Heart left ventricle (tissue), 16 donors: ENCODE measurements around the gene RNU1-3. TPM values are rescaled to one million over a fixed set of nuclear protein-coding genes. Genes with fewer than 3 reads are reported as not detected.
"Not testable (repeated sequence)": the region's sequence is repeated elsewhere in the genome, so short reads cannot be mapped to it uniquely, and the experiment has no call there.

Experiments
- ATAC-seq, 4 donors: fragments of 200-7000 bp; cut with Tn5 transposase; one replicate each; pipeline ENCODE4 v1.9.1; 2020 to 2022; ENCODE audit warnings: moderate library complexity in 4 of 4, mild to moderate bottlenecking in 3 of 4, moderate number of reproducible peaks in 1 of 4
- DNase-seq, 5 donors: peaks; one replicate each; pipeline ENCODE4 v3.0.0-alpha.2; 2020
- H3K27ac ChIP-seq, 12 donors: fragments of 200-600 bp; sonication (generic) in 4 of 12; one replicate each; pipeline versions ENCODE4 v1.5.0 to v1.8.0; 2016 to 2022; ENCODE audit warnings: mild to moderate bottlenecking in 2 of 12
- H3K27me3 ChIP-seq, 9 donors: fragments of 200-600 bp; sonication (generic) in 2 of 9; one replicate each; pipeline versions ENCODE4 v1.5.1 to v1.8.0; 2016 to 2022; ENCODE audit warnings: mild to moderate bottlenecking in 3 of 9
- H3K36me3 ChIP-seq, 9 donors: fragments of 200-600 bp; sonication (generic) in 2 of 9; one replicate each; pipeline versions ENCODE4 v1.5.0 to v1.8.0; 2018 to 2022; ENCODE audit warnings: mild to moderate bottlenecking in 2 of 9
- H3K4me1 ChIP-seq, 12 donors: fragments of 200-600 bp; sonication (generic) in 4 of 12; one replicate each; pipeline versions ENCODE4 v1.5.0 to v1.8.0; 2016 to 2022; ENCODE audit warnings: mild to moderate bottlenecking in 3 of 12
- H3K4me3 ChIP-seq, 12 donors: fragments of 200-600 bp; sonication (generic) in 4 of 12; one replicate each; pipeline versions ENCODE4 v1.5.0 to v1.8.0; 2017 to 2022; ENCODE audit warnings: mild to moderate bottlenecking in 9 of 12, moderate library complexity in 4 of 12
- H3K9me3 ChIP-seq, 12 donors: fragments of 200-600 bp; sonication (generic) in 4 of 12; one replicate each; pipeline versions ENCODE4 v1.5.0 to v1.8.0; 2016 to 2022; ENCODE audit warnings: mild to moderate bottlenecking in 1 of 12
- CTCF ChIP-seq, 12 donors: fragments of 200-600 bp; sonication (generic) in 4 of 12; IDR thresholded peaks; one replicate each; pipeline versions ENCODE4 v1.5.0 to v1.8.0; 2018 to 2022; ENCODE audit warnings: antibody characterized with exemption in 12 of 12, mild to moderate bottlenecking in 5 of 12
- POLR2A ChIP-seq, 2 donors: fragments of 450-650 bp; IDR thresholded peaks; one replicate each; pipeline ENCODE4 v1.6.1; 2017; ENCODE audit warnings: antibody characterized with exemption in 2 of 2, mild to moderate bottlenecking in 2 of 2, moderate library complexity in 2 of 2
- WGBS, 4 donors: extraction: QIAGEN DNeasy Blood & Tissue Kit in 2 of 4; methylation state at CpG; one replicate each; pipeline versions ENCODE4 v1.1.5 to v1.1.7; 2013 to 2018; 5-methylcytosine and 5-hydroxymethylcytosine counted together
- intact Hi-C, 10 donors: fragments of 100-400 bp; cut with DNase I; formaldehyde crosslinking; loops; one replicate each; pipeline versions ENCODE4 v1.11.1 to v1.14.2; 2022
- polyA plus RNA-seq, 2 donors: library from polyadenylated mRNA; stranded (reverse); fragments of 200-250 nt; gene quantifications; one replicate each; pipeline ENCODE4 v1.2.3, GENCODE V29; 2013
- total RNA-seq, 9 donors: library from RNA; depleted of rRNA in 2 of 9; stranded (reverse); fragments of >200 nt in 2 of 9; fragmentation: NEBNext Ultra II Directional in 3 of 9; extraction: Animal tissue kit (Norgen Biotek cat#: 25700) in 3 of 9; gene quantifications; one replicate each; pipeline versions ENCODE4 v1.1.0 to v1.2.4, GENCODE V29; 2016 to 2023
- donor health status: ischemic (EF 13 %, LVEDD 7.1; RV severe dilation, severe dysfunction).
- donor health status: healthy with polysubstance abuse.
- donor health status: DM: no; HTN: yes; CAD: no.
- donor health status: DM: no; HTN: no; CAD: no.
- donor health status: ischemic (EF 25% LVEDD 6.9; RV normal size, moderate dysfunction).
- donor health status: ischemic (EF 25% LVEDD 5.7; RV mildly dilated, moderate dysfunction).
- donor health status: healthy.
- donor health status: DM: yes; HTN: yes; CAD: no.
- donor health status: ischemic (EF 35%, LVEDD 5.7; RV mildly dilated, moderate dysfunction).
- donor health status: nonischemic (EF 11% LVEDD 7.7; RV severe dilation, severe dysfunction).
- donor health status: DM: yes; HTN: yes; CAD: no.
- donor health status: PGD.
- donor health status: ischemic (EF 29% LVEDD 5.4; RV normal size, mild dysfunction).
- donor health status: nonischemic (EF 23%, LVEDD 6.1; RV moderate dilation, normal function).

The RNU1-3 gene
- total and polyA plus RNA-seq, 11 donors: 364 to 3,776 (median 2,470) TPM; not detected in 4

GRCh38 chr1:16677552-16678431 is 11.0 kb upstream of the RNU1-3 start:
- no peaks in the 10 kb centered on the region for H3K36me3 ChIP-seq
- 68 to 83% (median 69%) methylated on average over 34 of the region's 34 CpGs for WGBS, 4 donors
- ATAC-seq: no peak
- no peaks in the 10 kb centered on the region for H3K4me1 ChIP-seq
- H3K9me3 ChIP-seq: no peaks in the 10 kb centered on the region
- H3K27me3 ChIP-seq: peaks cover 0 to 21% (median 0%) of the 10 kb centered on the region in 9 donors
- TF ChIP-seq CTCF (IDR thresholded peaks at IDR 0.05): no peak
- no peak for TF ChIP-seq POLR2A (IDR thresholded peaks at IDR 0.05)
- no peak overlapping the region for H3K27ac ChIP-seq
- intact Hi-C loops: no loop called here
- peak in 2 of 5 donors; percentile 18 to 44 for DNase-seq
- no peak overlapping the region for H3K4me3 ChIP-seq

DNA sequence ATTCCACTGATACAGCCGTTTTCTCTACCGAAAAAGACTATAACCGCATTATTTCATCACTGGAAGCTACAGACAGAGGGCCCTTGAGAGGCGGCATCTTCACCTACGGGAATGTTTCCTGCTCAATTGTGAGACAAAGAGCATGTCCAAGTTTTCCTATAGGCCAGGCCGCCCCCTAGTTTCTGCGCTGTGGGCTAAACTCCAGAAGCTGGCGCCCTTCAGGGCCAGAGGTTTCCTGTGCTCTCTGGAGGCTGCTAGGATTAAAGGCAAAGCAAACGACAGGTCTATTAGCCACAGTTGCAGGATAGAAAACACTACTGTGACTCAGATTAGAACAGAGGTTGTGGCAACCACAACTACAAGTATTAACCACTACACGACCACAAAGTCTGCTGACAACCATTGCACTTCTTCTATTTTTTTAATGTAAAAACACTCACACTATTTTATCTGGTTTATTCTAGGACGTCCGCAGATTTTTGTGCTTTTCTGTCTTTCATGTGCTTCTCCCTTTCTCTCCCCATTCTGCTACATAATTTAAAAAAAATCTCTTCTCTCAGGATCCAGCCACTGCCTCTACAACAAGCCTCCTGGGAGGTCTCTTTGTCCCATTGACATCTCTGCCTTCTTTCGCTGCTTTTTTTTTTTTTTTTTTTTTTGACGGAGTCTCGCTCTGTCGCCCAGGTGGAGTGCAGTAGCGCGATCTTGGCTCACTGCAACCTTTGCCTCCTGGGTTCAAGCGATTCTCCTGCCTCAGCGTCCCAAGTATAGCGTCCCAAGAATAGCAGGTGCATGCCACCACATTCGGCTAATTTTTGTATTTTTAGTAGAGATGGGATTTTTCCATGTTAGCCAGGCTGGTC is 10.1 kb upstream of the RNU1-3 start:
- H3K36me3 ChIP-seq, H3K9me3 ChIP-seq, H3K27ac ChIP-seq, H3K4me3 ChIP-seq, intact Hi-C loops, ATAC-seq, H3K4me1 ChIP-seq, DNase-seq: not testable (repeated sequence)
- H3K27me3 ChIP-seq: peaks cover 0 to 21% (median 0%) of the 10 kb centered on the region in 9 donors
- 68 to 75% (median 71%) methylated on average over 22 of the region's 22 CpGs for WGBS, 4 donors

DNA sequence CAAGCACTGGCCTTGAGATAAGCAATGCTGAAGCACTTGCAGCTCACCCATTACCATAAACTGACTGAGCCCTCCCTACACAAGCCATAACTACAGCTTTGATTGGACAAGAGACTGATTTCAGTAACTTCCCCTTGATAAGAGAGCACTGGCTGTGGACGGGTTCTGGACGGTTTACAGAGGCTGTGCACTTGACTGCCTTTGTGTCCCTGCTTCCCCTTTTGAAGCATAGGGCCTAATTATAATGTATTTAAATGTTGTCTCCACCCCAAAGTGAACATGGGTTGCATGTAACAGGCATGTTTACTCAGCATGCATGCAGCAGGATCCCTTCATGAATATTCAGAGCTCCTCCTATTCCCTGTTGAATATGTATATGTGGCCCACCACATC is 8.4 kb upstream of the RNU1-3 start:
- intact Hi-C loops, ATAC-seq, H3K27ac ChIP-seq, DNase-seq, H3K4me3 ChIP-seq, H3K4me1 ChIP-seq, H3K36me3 ChIP-seq, H3K9me3 ChIP-seq: not testable (repeated sequence)
- peaks cover 0 to 21% (median 0%) of the 10 kb centered on the region in 9 donors for H3K27me3 ChIP-seq
- WGBS, 4 donors: no CpG with 5 or more reads among the region's 2 CpGs

DNA sequence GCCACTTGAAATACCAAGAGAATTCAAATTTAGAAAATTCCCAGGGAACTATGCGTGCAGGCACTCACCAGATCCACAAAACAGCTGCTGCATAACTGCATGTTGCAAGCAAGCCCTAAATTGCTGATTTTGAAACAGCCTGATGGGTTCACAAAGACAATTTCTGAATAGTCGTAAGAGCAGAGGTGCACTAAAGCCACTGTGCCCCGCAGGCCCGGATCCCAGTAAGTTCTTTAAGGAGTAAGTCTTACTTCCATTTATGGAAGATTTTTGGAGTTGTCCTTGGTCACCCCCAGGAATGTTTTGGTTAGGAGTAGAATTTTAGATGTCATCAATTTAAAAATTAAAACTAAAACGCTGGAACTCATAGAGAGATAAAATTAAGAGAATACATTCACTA is 7.2 kb upstream of the RNU1-3 start:
- DNase-seq, H3K4me3 ChIP-seq, ATAC-seq, intact Hi-C loops, H3K4me1 ChIP-seq, H3K9me3 ChIP-seq, H3K27ac ChIP-seq, H3K36me3 ChIP-seq: not testable (repeated sequence)
- WGBS, 4 donors: 53 to 58% (median 55%) methylated on average over 4 to 5 of the region's 5 CpGs
- peaks cover 0 to 11% (median 0%) of the 10 kb centered on the region in 9 donors for H3K27me3 ChIP-seq

DNA sequence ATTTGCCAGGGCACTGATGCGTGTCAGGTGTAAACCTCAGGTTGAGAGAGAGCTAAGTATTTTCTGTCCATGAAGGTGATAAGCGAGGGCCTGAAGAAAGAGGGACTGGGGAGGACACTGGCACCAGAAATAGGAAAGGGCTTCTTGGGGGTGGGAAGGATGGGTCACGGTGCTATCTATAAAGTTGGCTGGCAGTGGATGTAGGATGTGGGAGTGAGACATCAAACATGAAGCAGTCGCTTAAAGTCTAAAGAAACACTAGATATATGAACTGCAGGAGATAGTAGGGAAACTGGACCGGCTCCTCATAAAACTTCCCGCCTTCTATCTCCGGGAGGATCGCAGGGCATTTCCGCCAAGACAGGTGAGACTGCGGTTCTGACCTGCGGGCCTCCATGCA is 912 bp downstream of the RNU1-3 start:
- H3K9me3 ChIP-seq, H3K4me3 ChIP-seq, DNase-seq, H3K27ac ChIP-seq, H3K27me3 ChIP-seq, intact Hi-C loops, H3K36me3 ChIP-seq, ATAC-seq, H3K4me1 ChIP-seq: not testable (repeated sequence)
- WGBS, 4 donors: no CpG with 5 or more reads among the region's 11 CpGs

DNA sequence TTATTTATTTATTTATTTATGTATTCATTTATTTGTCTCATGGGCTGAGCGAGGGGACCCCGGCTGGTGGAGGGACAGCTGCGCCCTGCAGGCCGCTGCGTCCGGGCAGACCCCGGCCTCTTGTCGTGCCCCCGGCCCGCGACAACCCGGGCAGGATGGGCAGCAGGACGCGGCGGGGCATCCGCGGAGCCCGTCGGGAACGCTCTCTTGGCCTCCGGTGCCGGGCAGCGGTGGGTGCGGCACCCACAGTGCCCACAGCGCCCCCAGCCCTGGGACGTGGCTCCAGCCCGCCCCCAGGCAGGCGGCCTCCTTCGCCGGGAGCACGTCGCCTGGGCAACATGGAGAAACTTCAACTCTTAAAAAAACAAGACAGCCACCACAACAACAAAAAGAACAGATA is 8.5 kb downstream of the RNU1-3 start:
- H3K9me3 ChIP-seq, H3K36me3 ChIP-seq, H3K4me3 ChIP-seq, H3K4me1 ChIP-seq, intact Hi-C loops, H3K27me3 ChIP-seq, H3K27ac ChIP-seq, DNase-seq: not testable (repeated sequence)
- ATAC-seq: peak in 2 of 4 donors; percentile 39 to 66
- 86 to 91% (median 86%) methylated on average over 14 to 17 of the region's 32 CpGs; no CpG with 5 or more reads in 1 of the 4 donors for WGBS, 4 donors

- H3K27me3 ChIP-seq, intact Hi-C loops, DNase-seq, H3K4me3 ChIP-seq, H3K4me1 ChIP-seq, H3K36me3 ChIP-seq, H3K27ac ChIP-seq, H3K9me3 ChIP-seq: not testable (repeated sequence)
- peak in 1 of 4 donors; percentile 62 for ATAC-seq
- 100% methylated on average over 2 to 3 of the region's 14 CpGs; no CpG with 5 or more reads in 2 of the 4 donors for WGBS, 4 donors
Measured at GRCh38 chr1:16656981-16657683, 9.6 kb downstream of the RNU1-3 start.

DNA sequence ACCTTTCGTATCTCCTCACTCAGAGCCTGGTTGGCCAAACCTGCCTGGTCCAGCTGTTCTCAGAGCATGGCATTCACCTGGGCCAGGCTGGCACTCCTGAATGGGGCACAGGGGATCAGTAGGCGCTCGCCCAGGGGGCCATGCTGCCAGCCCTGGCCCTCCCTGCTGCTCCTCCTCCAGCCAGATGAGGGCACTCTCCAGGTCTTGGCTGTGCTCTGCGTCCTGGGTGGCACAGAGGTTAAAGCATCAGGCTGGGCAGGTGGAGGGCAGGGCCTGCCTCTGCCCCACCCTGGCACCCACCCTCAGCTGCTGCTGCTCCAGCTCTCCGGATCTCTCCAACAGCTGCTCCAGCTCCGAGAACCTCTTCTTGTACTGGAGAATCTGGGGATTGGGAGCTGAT is 10.2 kb downstream of the RNU1-3 start:
- H3K27me3 ChIP-seq, H3K27ac ChIP-seq, intact Hi-C loops, DNase-seq, H3K4me1 ChIP-seq, H3K4me3 ChIP-seq, H3K36me3 ChIP-seq, H3K9me3 ChIP-seq: not testable (repeated sequence)
- WGBS, 4 donors: 44% methylated on average over 1 of the region's 6 CpGs; no CpG with 5 or more reads in 3 of the 4 donors
- ATAC-seq: peak in 1 of 4 donors; percentile 48

DNA sequence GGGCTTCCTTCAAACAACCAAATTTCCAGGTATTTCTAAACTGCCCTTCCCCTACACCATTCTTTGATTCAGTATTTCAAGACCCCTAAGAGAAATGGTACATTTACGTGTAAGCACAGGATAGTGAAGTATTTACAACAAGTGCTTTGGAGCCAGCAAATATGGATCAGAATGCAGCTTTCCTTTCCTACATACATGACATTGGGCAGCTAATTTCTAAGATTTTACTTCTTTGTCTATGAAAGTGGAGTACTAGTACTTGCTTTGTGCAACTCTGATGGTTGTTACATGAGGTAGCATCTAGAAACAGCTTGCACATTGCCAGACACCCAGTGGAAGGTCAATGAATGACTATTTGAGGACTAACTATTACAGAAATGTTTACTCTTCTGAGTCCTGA is 15.2 kb downstream of the RNU1-3 start:
- H3K4me1 ChIP-seq, H3K27ac ChIP-seq, intact Hi-C loops, DNase-seq, H3K4me3 ChIP-seq, H3K36me3 ChIP-seq, H3K9me3 ChIP-seq, ATAC-seq: not testable (repeated sequence)
- 88 to 99% (median 93%) methylated on average over 1 of the region's 1 CpG for WGBS, 4 donors
- H3K27me3 ChIP-seq: peaks cover 0 to 12% (median 2%) of the 10 kb centered on the region in 9 donors
